Transverse colon (tissue), 4 donors: Measurements from ENCODE around the gene EIF4B. TPM values are rescaled to one million over a fixed set of nuclear protein-coding genes. Genes with fewer than 3 reads are reported as not detected.

Source experiments
- DNase-seq: peaks from one replicate; pipeline ENCODE4 v3.0.0-alpha.2; 2019
- H3K27ac ChIP-seq, 4 donors: fragments of 200-600 bp; sonication (generic); 2 replicates each; pipeline ENCODE4 v1.5.1; 2016 to 2018; ENCODE audit warnings: inconsistent platforms in 4 of 4
- H3K27me3 ChIP-seq: fragments of 200-600 bp; sonication (generic); 2 replicates; pipeline ENCODE4 v1.5.1; 2017; ENCODE audit warnings: inconsistent platforms
- H3K36me3 ChIP-seq, 4 donors: fragments of 200-600 bp; sonication (generic); 2 replicates each; pipeline ENCODE4 v1.5.1; 2017 to 2019; ENCODE audit warnings: inconsistent platforms in 4 of 4
- H3K4me1 ChIP-seq, 4 donors: fragments of 200-600 bp; sonication (generic); 2 replicates each; pipeline ENCODE4 v1.5.1; 2017 to 2020; ENCODE audit warnings: inconsistent platforms in 4 of 4
- H3K4me3 ChIP-seq, 4 donors: fragments of 200-600 bp; sonication (generic); 1 replicate in 1 of 4; 2 replicates in 3 of 4; pipeline versions ENCODE4 v1.5.1 to v1.6.1; 2017 to 2019; ENCODE audit warnings: inconsistent platforms in 4 of 4
- H3K9me3 ChIP-seq, 2 donors: fragments of 200-600 bp; sonication (generic); 2 replicates each; pipeline ENCODE4 v1.5.1; 2017 to 2019; ENCODE audit warnings: inconsistent platforms in 2 of 2
- EP300 ChIP-seq: sonication (generic); formaldehyde crosslinking; IDR thresholded peaks from one replicate; pipeline ENCODE4 v1.6.1; 2017; ENCODE audit warnings: antibody characterized with exemption, low read depth
- POLR2A ChIP-seq: fragments of 450-650 bp; IDR thresholded peaks from one replicate; pipeline ENCODE4 v1.6.1; 2016; ENCODE audit warnings: antibody characterized with exemption, mild to moderate bottlenecking, moderate library complexity
- POLR2AphosphoS5 ChIP-seq, 3 donors: sonication (generic); formaldehyde crosslinking; IDR thresholded peaks; one replicate each; pipeline ENCODE4 v1.6.1; 2016; ENCODE audit warnings: antibody characterized with exemption in 3 of 3
- WGBS, 2 donors: methylation state at CpG; one replicate each; pipeline ENCODE4 v1.1.5; 2018; ENCODE audit warnings: low coverage in 1 of 2; 5-methylcytosine and 5-hydroxymethylcytosine counted together
- in situ Hi-C, 4 donors: fragments of 200-750 bp; cut with MboI; loops; one replicate each; pipeline versions ENCODE4 v1.15.0 to v1.15.1; 2017; ENCODE audit warnings: low sequenced_read_pairs in 3 of 4, low pct_ligation_motif_present in 1 of 4, low pct_unique_long_range_greater_than_20kb in 1 of 4
- intact Hi-C: fragments of 100-400 bp; cut with DNase I; formaldehyde crosslinking; loops from one replicate; pipeline ENCODE4 v1.15.1; 2023; ENCODE audit warnings: low total_unique reads
- total RNA-seq, 4 donors: library from RNA; depleted of rRNA; stranded (reverse); fragments of >200 nt; gene quantifications; one replicate each; pipeline ENCODE4 v1.1.0, GENCODE V29; 2016
- TF ChIP-seq, protein P1 (sequence below), 5 experiments: fragments of 200-600 bp in 3 of 5; fragments of 450-650 bp in 2 of 5; sonication (generic) in 3 of 5; IDR thresholded peaks; 1 replicate in 2 of 5; 2 replicates in 3 of 5; pipeline ENCODE4 v1.5.1; 2016 to 2017; ENCODE audit warnings: antibody characterized with exemption in 5 of 5, inconsistent platforms in 3 of 5, mild to moderate bottlenecking in 2 of 5, moderate library complexity in 1 of 5

The EIF4B gene
- total RNA-seq, 4 donors from 2014 or later = 175 to 383 (median 261) TPM

DNA sequence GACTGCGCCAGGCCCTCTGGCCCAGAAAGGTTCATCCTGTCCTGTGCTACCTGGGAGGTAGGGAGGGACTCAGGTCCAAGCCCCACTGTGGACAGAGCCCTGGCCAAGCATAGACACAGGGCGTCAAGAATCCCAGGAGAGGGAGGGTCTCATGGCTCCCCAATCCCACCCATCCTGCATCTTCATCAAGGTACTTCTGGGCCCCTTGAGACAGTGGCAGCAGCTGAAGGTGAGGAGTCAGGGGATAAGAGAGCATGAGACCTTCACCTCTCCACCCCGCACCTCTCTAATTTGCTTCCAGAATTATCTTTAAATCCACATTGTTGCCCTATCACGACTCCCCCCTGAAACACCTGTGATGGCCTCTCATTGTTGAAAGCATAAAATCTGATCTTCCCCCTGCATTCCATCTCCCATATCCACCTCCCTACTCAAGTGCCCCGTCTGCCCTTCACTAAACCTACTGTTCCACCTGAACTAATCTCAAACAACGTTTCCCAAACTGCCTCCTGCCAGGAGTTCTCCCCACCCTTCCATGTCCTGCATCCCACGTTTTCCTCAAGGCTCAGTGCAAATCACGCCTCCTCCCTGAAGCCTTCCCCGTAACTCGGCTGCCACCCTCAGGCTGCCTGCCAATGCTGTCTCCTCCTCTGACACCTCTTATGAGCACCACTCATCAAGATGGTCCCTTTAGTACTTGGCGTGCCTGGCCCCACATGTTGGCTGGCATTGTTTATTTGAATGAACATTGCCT, 30.3 kb upstream of the EIF4B start:
- H3K27me3 ChIP-seq = no peaks in the 10 kb centered on the region
- H3K36me3 ChIP-seq = no peaks in the 10 kb centered on the region
- TF ChIP-seq, protein P1, sequence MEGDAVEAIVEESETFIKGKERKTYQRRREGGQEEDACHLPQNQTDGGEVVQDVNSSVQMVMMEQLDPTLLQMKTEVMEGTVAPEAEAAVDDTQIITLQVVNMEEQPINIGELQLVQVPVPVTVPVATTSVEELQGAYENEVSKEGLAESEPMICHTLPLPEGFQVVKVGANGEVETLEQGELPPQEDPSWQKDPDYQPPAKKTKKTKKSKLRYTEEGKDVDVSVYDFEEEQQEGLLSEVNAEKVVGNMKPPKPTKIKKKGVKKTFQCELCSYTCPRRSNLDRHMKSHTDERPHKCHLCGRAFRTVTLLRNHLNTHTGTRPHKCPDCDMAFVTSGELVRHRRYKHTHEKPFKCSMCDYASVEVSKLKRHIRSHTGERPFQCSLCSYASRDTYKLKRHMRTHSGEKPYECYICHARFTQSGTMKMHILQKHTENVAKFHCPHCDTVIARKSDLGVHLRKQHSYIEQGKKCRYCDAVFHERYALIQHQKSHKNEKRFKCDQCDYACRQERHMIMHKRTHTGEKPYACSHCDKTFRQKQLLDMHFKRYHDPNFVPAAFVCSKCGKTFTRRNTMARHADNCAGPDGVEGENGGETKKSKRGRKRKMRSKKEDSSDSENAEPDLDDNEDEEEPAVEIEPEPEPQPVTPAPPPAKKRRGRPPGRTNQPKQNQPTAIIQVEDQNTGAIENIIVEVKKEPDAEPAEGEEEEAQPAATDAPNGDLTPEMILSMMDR (IDR thresholded peaks at IDR 0.05) = peak in 4 of 5 experiments; percentile 31 to 57 (median 41)
- no peak for TF ChIP-seq POLR2A
- intact Hi-C loops (no loop called here), in situ Hi-C loops (loop anchor here (5.0 to 25.0 kb wide), 5 partner anchors 89 to 821 kb away; partner anchors contain the start of gene KRT84 (in 3 of the 4))
- peaks cover 0 to 16% (median 6%) of the 10 kb centered on the region in 4 donors for H3K4me1 ChIP-seq
- H3K9me3 ChIP-seq = no peaks in the 10 kb centered on the region
- no peak overlapping the region for H3K27ac ChIP-seq
- DNase-seq = peak; percentile 67
- H3K4me3 ChIP-seq = no peak overlapping the region
- WGBS, 2 donors = 47 to 53% methylated on average over 6 to 11 of the region's 11 CpGs

DNA sequence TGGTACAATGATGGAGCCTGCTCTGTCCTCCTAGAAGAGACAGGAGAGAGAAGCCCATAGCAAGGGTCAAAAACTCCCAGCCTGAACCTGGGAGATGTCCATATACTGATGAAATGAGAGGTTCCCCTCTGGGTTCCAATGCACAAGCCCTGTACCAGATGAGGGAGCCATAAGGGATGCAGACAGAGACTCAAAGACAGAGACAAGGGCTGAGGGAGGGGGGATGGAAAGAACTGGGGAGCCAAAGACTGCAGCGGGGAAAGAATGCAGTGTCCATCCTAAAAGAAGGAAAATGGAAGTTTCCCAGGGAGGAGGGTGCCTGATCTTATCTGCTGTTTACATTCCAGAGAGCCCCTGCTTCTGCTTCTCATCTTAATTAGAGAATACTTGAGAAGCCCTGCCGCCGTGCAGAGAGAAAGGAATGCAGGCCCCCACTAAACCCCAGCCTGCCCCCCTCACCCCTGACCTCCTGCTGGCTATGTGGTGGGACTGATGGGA, 29.6 kb upstream of the EIF4B start:
- Histone ChIP-seq H3K27me3 (no peaks in the 10 kb centered on the region), H3K4me1 (peaks cover 0 to 18% (median 6%) of the 10 kb centered on the region in 4 donors), H3K9me3 (no peaks in the 10 kb centered on the region), H3K27ac (no peak overlapping the region), H3K36me3 (no peaks in the 10 kb centered on the region), H3K4me3 (no peak overlapping the region)
- WGBS, 2 donors = 41 to 55% methylated on average over 3 of the region's 3 CpGs
- TF ChIP-seq POLR2AphosphoS5 (IDR thresholded peaks at IDR 0.05) = no peak
- TF ChIP-seq, protein P1 (IDR thresholded peaks at IDR 0.05) = no peak
- no peak for TF ChIP-seq EP300
- no peak for TF ChIP-seq POLR2A
- no peak for DNase-seq
- intact Hi-C loops = no loop called here
- in situ Hi-C loops = loop anchor here (5.0 to 25.0 kb wide), 5 partner anchors 89 to 822 kb away; partner anchors contain the start of gene KRT84 (in 3 of the 4)

DNA sequence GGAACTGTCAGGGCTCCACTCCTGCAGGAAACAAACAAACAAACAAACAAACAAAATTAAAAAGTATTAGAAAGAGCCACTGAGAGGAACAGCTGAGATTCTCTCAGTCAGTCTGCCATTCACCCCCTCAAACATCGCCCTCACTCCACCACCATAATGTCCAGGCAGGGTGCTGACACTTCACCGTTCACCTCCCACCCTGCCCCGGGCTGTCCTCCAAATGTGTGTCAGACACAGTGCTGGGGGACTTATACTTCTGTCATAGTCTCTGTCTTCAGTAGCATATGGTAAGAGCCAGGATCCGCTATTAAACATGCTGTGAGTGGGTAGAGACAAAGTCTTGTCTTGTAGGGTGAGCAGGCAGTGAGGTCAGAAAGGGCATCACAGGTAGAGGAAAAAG, 29.1 kb upstream of the EIF4B start:
- peaks cover 0 to 18% (median 6%) of the 10 kb centered on the region in 4 donors for H3K4me1 ChIP-seq
- TF ChIP-seq, protein P1 (IDR thresholded peaks at IDR 0.05) = no peak
- no peak for TF ChIP-seq POLR2A
- no peak for TF ChIP-seq POLR2AphosphoS5 (IDR thresholded peaks at IDR 0.05)
- no peak for TF ChIP-seq EP300
- no peak overlapping the region for H3K27ac ChIP-seq
- H3K4me3 ChIP-seq = no peak overlapping the region
- H3K36me3 ChIP-seq = no peaks in the 10 kb centered on the region
- intact Hi-C loops = no loop called here
- no peak for DNase-seq
- no peaks in the 10 kb centered on the region for H3K9me3 ChIP-seq
- in situ Hi-C loops = loop anchor here (5.0 to 25.0 kb wide), 5 partner anchors 90 to 822 kb away; partner anchors contain the start of gene KRT84 (in 3 of the 4)
- WGBS, 2 donors = 82 to 83% methylated on average over 1 to 4 of the region's 4 CpGs
- no peaks in the 10 kb centered on the region for H3K27me3 ChIP-seq

DNA sequence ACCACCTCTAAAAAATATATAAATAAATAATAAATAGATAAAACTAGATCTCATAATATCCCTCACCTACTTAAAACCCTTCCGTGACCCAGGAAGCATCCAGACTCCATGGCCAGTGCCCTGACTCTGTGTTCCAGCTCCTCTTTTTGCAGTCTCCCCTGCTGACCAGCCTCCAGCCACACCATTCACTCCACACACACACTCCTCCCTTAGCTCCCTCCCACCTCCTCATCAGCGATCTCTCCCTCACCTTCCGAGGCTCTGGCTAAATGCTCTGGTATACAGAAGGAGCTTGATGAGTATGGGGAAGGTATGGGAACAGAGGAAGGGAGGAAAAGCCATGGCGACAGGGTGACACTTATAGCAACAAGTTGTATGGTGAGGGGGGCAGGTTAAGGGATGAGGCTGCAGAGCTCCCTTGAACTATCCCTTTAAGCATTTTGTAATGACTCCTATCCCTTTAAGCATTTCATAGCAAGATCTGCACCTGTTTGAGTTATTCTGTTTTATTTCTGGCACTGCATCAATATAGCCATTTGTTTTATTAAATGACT, 26.1 kb upstream of the EIF4B start:
- no peak overlapping the region for H3K4me3 ChIP-seq
- no peak for DNase-seq
- TF ChIP-seq POLR2AphosphoS5 (IDR thresholded peaks at IDR 0.05) (no peak), EP300 (no peak), POLR2A (no peak)
- TF ChIP-seq, protein P1 (IDR thresholded peaks at IDR 0.05) = no peak
- H3K9me3 ChIP-seq = no peaks in the 10 kb centered on the region
- H3K27me3 ChIP-seq = no peaks in the 10 kb centered on the region
- intact Hi-C loops (loop anchor here (2.0 kb wide), 1 partner anchor 95 kb away; no protein-coding TSS in a partner anchor), in situ Hi-C loops (loop anchor here (5.0 to 25.0 kb wide), 4 partner anchors 93 to 593 kb away; partner anchors contain the start of gene KRT84 (in 3 of the 4))
- WGBS, 2 donors = 34 to 100% methylated on average over 1 to 4 of the region's 4 CpGs
- H3K36me3 ChIP-seq = no peaks in the 10 kb centered on the region
- H3K4me1 ChIP-seq = peaks cover 0 to 13% (median under 1%) of the 10 kb centered on the region in 4 donors
- no peak overlapping the region for H3K27ac ChIP-seq
